H9 (cell line): Measurements from ENCODE around the gene KBTBD12. TPM values are rescaled to one million over a fixed set of nuclear protein-coding genes. Genes with fewer than 3 reads are reported as not detected.

Experiments
- DNase-seq: peaks from one replicate; pipeline ENCODE4 v3.0.0-alpha.2; 2017
- H2AFZ ChIP-seq: one replicate; pipeline ENCODE4 v1.6.1; 2013; ENCODE audit warnings: mild to moderate bottlenecking, low read length, control low read depth, moderate library complexity
- H2AK5ac ChIP-seq: 2 replicates; pipeline ENCODE4 v1.6.1; 2013; ENCODE audit warnings: low read length, control low read depth, mixed read lengths; ENCODE audit not compliant: insufficient read length
- H2BK120ac ChIP-seq: one replicate; pipeline ENCODE4 v1.6.1; 2013; ENCODE audit warnings: low read depth, mild to moderate bottlenecking, low read length, control low read depth, inconsistent platforms; ENCODE audit not compliant: poor library complexity, severe bottlenecking
- H2BK12ac ChIP-seq: 2 replicates; pipeline ENCODE4 v1.6.1; 2013; ENCODE audit warnings: low read length, control low read depth, mixed read lengths, low read depth; ENCODE audit not compliant: insufficient read length
- H2BK15ac ChIP-seq: 2 replicates; pipeline ENCODE4 v1.6.1; 2013; ENCODE audit warnings: low read depth, low read length, control low read depth
- H2BK20ac ChIP-seq: one replicate; pipeline ENCODE4 v1.6.1; 2013; ENCODE audit warnings: low read depth, mild to moderate bottlenecking, low read length, control low read depth, inconsistent platforms; ENCODE audit not compliant: poor library complexity, severe bottlenecking
- H2BK5ac ChIP-seq: 2 replicates; pipeline ENCODE4 v1.6.1; 2013; ENCODE audit warnings: low read length, control low read depth, mixed read lengths; ENCODE audit not compliant: insufficient read length
- H3K14ac ChIP-seq: 2 replicates; pipeline ENCODE4 v1.6.1; 2013; ENCODE audit warnings: low read length, control low read depth; ENCODE audit not compliant: insufficient read depth
- H3K18ac ChIP-seq: 2 replicates; pipeline ENCODE4 v1.6.1; 2013; ENCODE audit warnings: low read depth, mild to moderate bottlenecking, mixed read lengths, low read length, control low read depth; ENCODE audit not compliant: insufficient read length
- H3K23ac ChIP-seq: 2 replicates; pipeline ENCODE4 v1.6.1; 2013; ENCODE audit warnings: low read length, control low read depth, mixed read lengths, low read depth; ENCODE audit not compliant: insufficient read length
- H3K23me2 ChIP-seq: 2 replicates; pipeline ENCODE4 v1.6.1; 2013; ENCODE audit warnings: low read depth, mild to moderate bottlenecking, mixed read lengths, low read length, control low read depth; ENCODE audit not compliant: insufficient read length, poor library complexity, severe bottlenecking
- H3K27ac ChIP-seq: 2 replicates; pipeline ENCODE4 v1.5.1; 2013; ENCODE audit warnings: low read length, control low read depth, mixed read lengths, low read depth; ENCODE audit not compliant: insufficient read length
- H3K27me3 ChIP-seq: 2 replicates; pipeline ENCODE4 v1.6.1; 2013; ENCODE audit warnings: low read length, control low read depth, inconsistent platforms; ENCODE audit not compliant: insufficient read depth
- H3K4ac ChIP-seq: 2 replicates; pipeline ENCODE4 v1.6.1; 2013; ENCODE audit warnings: low read depth, mild to moderate bottlenecking, control low read depth, inconsistent platforms, low read length, moderate library complexity
- H3K4me1 ChIP-seq: 2 replicates; pipeline ENCODE4 v1.6.1; 2013; ENCODE audit warnings: low read length, control low read depth, inconsistent platforms; ENCODE audit not compliant: insufficient read depth
- H3K4me2 ChIP-seq: 2 replicates; pipeline ENCODE4 v1.6.1; 2013; ENCODE audit warnings: low read length, control low read depth, mixed read lengths; ENCODE audit not compliant: insufficient read length, insufficient read depth
- H3K56ac ChIP-seq: 2 replicates; pipeline ENCODE4 v1.6.1; 2013; ENCODE audit warnings: low read depth, mild to moderate bottlenecking, mixed read lengths, low read length, control low read depth; ENCODE audit not compliant: insufficient read length
- H3K79me1 ChIP-seq: 2 replicates; pipeline ENCODE4 v1.6.1; 2013; ENCODE audit warnings: low read depth, mild to moderate bottlenecking, moderate library complexity, low read length, control low read depth, inconsistent platforms; ENCODE audit not compliant: insufficient read depth, poor library complexity, severe bottlenecking
- H3K79me2 ChIP-seq: 2 replicates; pipeline ENCODE4 v1.6.1; 2013; ENCODE audit warnings: low read length, control low read depth, inconsistent platforms; ENCODE audit not compliant: insufficient read depth
- H3K9ac ChIP-seq: 2 replicates; pipeline ENCODE4 v1.6.1; 2013; ENCODE audit warnings: low read length, control low read depth, mixed read lengths; ENCODE audit not compliant: insufficient read length; ENCODE audit errors: extremely low read depth
- H3K9me3 ChIP-seq: one replicate; pipeline ENCODE4 v1.6.1; 2013; ENCODE audit warnings: low read depth, low read length, inconsistent platforms; ENCODE audit not compliant: control insufficient read depth
- H3T11ph ChIP-seq: one replicate; pipeline ENCODE4 v1.6.1; 2013; ENCODE audit warnings: mild to moderate bottlenecking, low read length, control low read depth, inconsistent platforms
- H4K20me1 ChIP-seq: one replicate; pipeline ENCODE4 v1.6.1; 2013; ENCODE audit not compliant: control insufficient read depth, insufficient read length, insufficient read depth
- H4K5ac ChIP-seq: 2 replicates; pipeline ENCODE4 v1.6.1; 2013; ENCODE audit warnings: low read depth, mild to moderate bottlenecking, mixed read lengths, low read length, control low read depth; ENCODE audit not compliant: insufficient read length
- H4K8ac ChIP-seq: replicated peaks from 2 replicates; pipeline ENCODE4 v1.6.1; 2013; ENCODE audit warnings: low read length, control low read depth, mixed read lengths, low read depth; ENCODE audit not compliant: insufficient read length
- H4K91ac ChIP-seq: 2 replicates; pipeline ENCODE4 v1.6.1; 2013; ENCODE audit warnings: low read depth, mild to moderate bottlenecking, moderate library complexity, mixed read lengths, low read length, control low read depth; ENCODE audit not compliant: insufficient read length
- H3K27ac Mint-ChIP-seq, 3 experiments: 2 replicates in 2 of 3; 3 replicates in 1 of 3; pipeline ENCODE4 v1.8.0; 2020 to 2021; ENCODE audit warnings: mixed read lengths in 3 of 3, mild to moderate bottlenecking in 1 of 3, moderate library complexity in 1 of 3
- H3K27me3 Mint-ChIP-seq: 2 replicates; pipeline ENCODE4 v1.8.0; 2021; ENCODE audit warnings: low read depth, mild to moderate bottlenecking, moderate library complexity, mixed read lengths
- H3K36me3 Mint-ChIP-seq, 3 experiments: 2 replicates in 2 of 3; 3 replicates in 1 of 3; pipeline ENCODE4 v1.8.0; 2020 to 2021; ENCODE audit warnings: low read depth in 3 of 3, mixed read lengths in 3 of 3; ENCODE audit not compliant: insufficient read depth in 1 of 3
- H3K4me1 Mint-ChIP-seq, 2 experiments: 2 replicates each; pipeline ENCODE4 v1.8.0; 2020; ENCODE audit warnings: mixed read lengths in 2 of 2
- H3K4me3 Mint-ChIP-seq, 2 experiments: 2 replicates in 1 of 2; 3 replicates in 1 of 2; pipeline ENCODE4 v1.8.0; 2020 to 2021; ENCODE audit warnings: mild to moderate bottlenecking in 2 of 2, mixed read lengths in 2 of 2, moderate library complexity in 1 of 2
- H3K9me3 Mint-ChIP-seq, 2 experiments: 2 replicates in 1 of 2; 3 replicates in 1 of 2; pipeline ENCODE4 v1.8.0; 2020; ENCODE audit warnings: mild to moderate bottlenecking in 2 of 2, mixed read lengths in 2 of 2, moderate library complexity in 1 of 2
- WGBS: extraction: QIAGEN DNeasy Blood & Tissue Kit; methylation state at CpG from one replicate; pipeline ENCODE4 v1.1.7; 2013; ENCODE audit warnings: missing lambda C conversion rate, low lambda C conversion rate, mixed read lengths; ENCODE audit not compliant: insufficient read length; ENCODE audit errors: extremely low coverage; 5-methylcytosine and 5-hydroxymethylcytosine counted together
- total RNA-seq: library from RNA; stranded (reverse); gene quantifications from 2 replicates; pipeline ENCODE4 v1.2.1, GENCODE V29; 2021
- TF ChIP-seq, protein P1 (sequence below): fragments of 200-600 bp; sonication (generic); conservative IDR thresholded peaks from 3 replicates; pipeline ENCODE4 v1.8.0; 2021; ENCODE audit warnings: antibody characterized with exemption, mild to moderate bottlenecking

KBTBD12 gene
- total RNA-seq, 1 experiment from 2014 or later, result not detected

DNA sequence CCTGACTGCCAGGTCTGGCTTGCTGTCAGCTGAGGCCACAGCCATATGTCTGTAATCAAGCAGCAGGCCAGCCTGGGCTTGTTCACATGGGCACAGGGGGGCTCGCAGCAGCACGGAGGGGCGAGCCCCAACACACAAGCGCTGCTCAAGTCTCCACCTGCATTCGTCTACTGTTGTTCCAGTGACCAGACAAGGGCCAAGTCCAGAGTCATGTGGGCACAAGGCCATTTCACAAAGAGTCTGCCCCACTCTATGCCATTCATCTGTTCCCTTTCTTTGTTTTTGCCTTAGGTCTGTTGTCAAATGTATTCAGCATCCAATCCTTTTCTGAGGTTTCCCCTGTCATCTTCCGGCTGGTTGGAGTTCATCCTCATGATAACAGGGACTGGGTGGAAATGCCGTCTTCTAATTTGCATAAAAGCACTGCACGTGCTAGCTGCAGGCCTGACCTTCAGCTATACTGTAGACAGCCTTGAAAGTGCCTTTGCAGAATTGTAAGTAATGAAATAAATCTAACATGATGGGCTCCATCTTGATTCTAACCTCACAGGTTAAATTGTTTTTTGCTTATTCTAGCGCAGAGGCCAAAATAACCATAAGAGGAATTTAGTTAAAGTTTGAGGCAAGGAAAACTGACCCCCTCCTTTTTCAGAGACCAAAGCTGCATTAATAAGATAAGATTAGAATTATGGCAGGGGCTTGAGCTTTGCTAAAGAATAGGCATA lies 28.6 kb upstream of the KBTBD12 start:
- H3K9me3 Mint-ChIP-seq, result peaks cover 8 to 11% of the 10 kb centered on the region in 2 experiments
- no peak overlapping the region for H3K56ac ChIP-seq
- no peak overlapping the region for H2BK120ac ChIP-seq
- H4K20me1 ChIP-seq, result no peaks in the 10 kb centered on the region
- H2BK15ac ChIP-seq, result no peak overlapping the region
- TF ChIP-seq, protein P1, sequence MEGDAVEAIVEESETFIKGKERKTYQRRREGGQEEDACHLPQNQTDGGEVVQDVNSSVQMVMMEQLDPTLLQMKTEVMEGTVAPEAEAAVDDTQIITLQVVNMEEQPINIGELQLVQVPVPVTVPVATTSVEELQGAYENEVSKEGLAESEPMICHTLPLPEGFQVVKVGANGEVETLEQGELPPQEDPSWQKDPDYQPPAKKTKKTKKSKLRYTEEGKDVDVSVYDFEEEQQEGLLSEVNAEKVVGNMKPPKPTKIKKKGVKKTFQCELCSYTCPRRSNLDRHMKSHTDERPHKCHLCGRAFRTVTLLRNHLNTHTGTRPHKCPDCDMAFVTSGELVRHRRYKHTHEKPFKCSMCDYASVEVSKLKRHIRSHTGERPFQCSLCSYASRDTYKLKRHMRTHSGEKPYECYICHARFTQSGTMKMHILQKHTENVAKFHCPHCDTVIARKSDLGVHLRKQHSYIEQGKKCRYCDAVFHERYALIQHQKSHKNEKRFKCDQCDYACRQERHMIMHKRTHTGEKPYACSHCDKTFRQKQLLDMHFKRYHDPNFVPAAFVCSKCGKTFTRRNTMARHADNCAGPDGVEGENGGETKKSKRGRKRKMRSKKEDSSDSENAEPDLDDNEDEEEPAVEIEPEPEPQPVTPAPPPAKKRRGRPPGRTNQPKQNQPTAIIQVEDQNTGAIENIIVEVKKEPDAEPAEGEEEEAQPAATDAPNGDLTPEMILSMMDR, result no peak
- no peak overlapping the region for H4K8ac ChIP-seq
- no peaks in the 10 kb centered on the region for H3K27me3 ChIP-seq
- no peak overlapping the region for H2BK20ac ChIP-seq
- H3K27me3 Mint-ChIP-seq, result peaks cover 6% of the 10 kb centered on the region
- H3K23ac ChIP-seq, result no peak overlapping the region
- no peak overlapping the region for H3K4me3 Mint-ChIP-seq
- H3K4me2 ChIP-seq, result no peak overlapping the region
- H3K14ac ChIP-seq, result no peak overlapping the region
- H3K27ac Mint-ChIP-seq, result no peak overlapping the region
- no peak overlapping the region for H3K9ac ChIP-seq
- H3K4me1 Mint-ChIP-seq, result peaks cover 0 to 10% of the 10 kb centered on the region in 2 experiments; a peak in 1 of 4 replicates
- WGBS, result no CpG with 5 or more reads among the region's 9 CpGs
- no peak overlapping the region for H2AFZ ChIP-seq
- H3K27ac ChIP-seq, result no peak overlapping the region
- H3K36me3 Mint-ChIP-seq, result peaks cover 5 to 10% (median 5%) of the 10 kb centered on the region in 3 experiments; a peak in 6 of 7 replicates
- H3T11ph ChIP-seq, result no peak overlapping the region
- no peaks in the 10 kb centered on the region for H3K79me1 ChIP-seq
- no peak overlapping the region for H3K18ac ChIP-seq
- DNase-seq, result no peak
- H3K23me2 ChIP-seq, result no peaks in the 10 kb centered on the region
- no peak overlapping the region for H3K4ac ChIP-seq
- no peaks in the 10 kb centered on the region for H3K79me2 ChIP-seq
- H4K91ac ChIP-seq, result no peak overlapping the region
- no peak overlapping the region for H2BK12ac ChIP-seq
- no peak overlapping the region for H2AK5ac ChIP-seq
- H3K9me3 ChIP-seq, result no peaks in the 10 kb centered on the region
- H3K4me1 ChIP-seq, result no peaks in the 10 kb centered on the region
- H2BK5ac ChIP-seq, result no peak overlapping the region
- no peak overlapping the region for H4K5ac ChIP-seq
